OCI-LY1 (cell line): ENCODE data around the gene DCTN3.

ENCODE experiments used
- H2AFZ ChIP-seq: fragments of 200-600 bp; sonication (generic), shearing (Covaris generic); 2 replicates; pipeline ENCODE4 v1.6.0; 2014; ENCODE audit warnings: antibody characterized with exemption, mild to moderate bottlenecking, low read length
- H3F3A ChIP-seq: fragments of 200-600 bp; sonication (generic), shearing (Covaris generic); 2 replicates; pipeline ENCODE4 v1.6.0; 2014; ENCODE audit warnings: mild to moderate bottlenecking, antibody characterized with exemption, low read length, moderate library complexity; ENCODE audit not compliant: insufficient read depth
- H3K27ac ChIP-seq: fragments of 200-600 bp; sonication (generic); 2 replicates; pipeline ENCODE4 v1.5.1; 2014; ENCODE audit warnings: low read length, mixed run types, mild to moderate bottlenecking, low read depth; ENCODE audit not compliant: poor library complexity, severe bottlenecking
- H3K27me3 ChIP-seq: fragments of 200-600 bp; sonication (generic); 2 replicates; pipeline ENCODE4 v1.6.0; 2014; ENCODE audit warnings: antibody characterized with exemption, mild to moderate bottlenecking, low read length, moderate library complexity; ENCODE audit not compliant: insufficient read depth
- H3K36me3 ChIP-seq: fragments of 200-600 bp; sonication (generic); 2 replicates; pipeline ENCODE4 v1.6.1; 2014; ENCODE audit warnings: mild to moderate bottlenecking, antibody characterized with exemption, low read length, moderate library complexity, mixed read lengths; ENCODE audit not compliant: insufficient read depth
- H3K4me1 ChIP-seq: fragments of 200-600 bp; sonication (generic); 2 replicates; pipeline ENCODE4 v1.5.1; 2014; ENCODE audit warnings: mild to moderate bottlenecking, low read length, moderate library complexity; ENCODE audit not compliant: insufficient read depth, severe bottlenecking
- H3K4me2 ChIP-seq: fragments of 200-600 bp; sonication (generic), shearing (Covaris generic); 2 replicates; pipeline ENCODE4 v1.6.1; 2014; ENCODE audit warnings: low read length
- H3K4me3 ChIP-seq: fragments of 200-600 bp; sonication (generic); 2 replicates; pipeline ENCODE4 v1.5.1; 2014; ENCODE audit warnings: low read length, low read depth, mild to moderate bottlenecking, mixed read lengths; ENCODE audit not compliant: poor library complexity, severe bottlenecking
- H3K79me2 ChIP-seq: fragments of 200-600 bp; shearing (Covaris generic); 2 replicates; pipeline ENCODE4 v1.6.1; 2016; ENCODE audit warnings: mixed run types, low read length, mixed read lengths; ENCODE audit not compliant: insufficient read depth
- H3K9ac ChIP-seq: fragments of 200-600 bp; sonication (generic), shearing (Covaris generic); 2 replicates; pipeline ENCODE4 v1.6.1; 2014; ENCODE audit warnings: mild to moderate bottlenecking, low read length, mixed read lengths
- H3K9me2 ChIP-seq: fragments of 200-600 bp; sonication (generic), shearing (Covaris generic); 2 replicates; pipeline ENCODE4 v1.6.1; 2014; ENCODE audit warnings: low read depth, mild to moderate bottlenecking, low read length, mixed read lengths
- H3K9me3 ChIP-seq: fragments of 200-600 bp; shearing (Covaris generic); 2 replicates; pipeline ENCODE4 v1.6.1; 2014; ENCODE audit warnings: low read length, mixed read lengths
- H4K20me1 ChIP-seq: fragments of 200-600 bp; sonication (generic), shearing (Covaris generic); 2 replicates; pipeline ENCODE4 v1.6.0; 2016; ENCODE audit warnings: mild to moderate bottlenecking, low read length; ENCODE audit not compliant: insufficient read depth
- EZH2 ChIP-seq: fragments of 200-600 bp; sonication (generic), shearing (Covaris generic); IDR thresholded peaks from 2 replicates; pipeline ENCODE4 v1.8.0; 2017; ENCODE audit warnings: borderline replicate concordance, mixed run types, mild to moderate bottlenecking, antibody characterized with exemption, low read length, moderate library complexity, mixed read lengths
- TF ChIP-seq, protein P1 (sequence below): fragments of 200-600 bp; sonication (generic), shearing (Covaris generic); IDR thresholded peaks from 2 replicates; pipeline ENCODE4 v1.5.1; 2017; ENCODE audit warnings: mild to moderate bottlenecking, antibody characterized with exemption, low read length, moderate library complexity, mixed read lengths

Gene DCTN3

DNA sequence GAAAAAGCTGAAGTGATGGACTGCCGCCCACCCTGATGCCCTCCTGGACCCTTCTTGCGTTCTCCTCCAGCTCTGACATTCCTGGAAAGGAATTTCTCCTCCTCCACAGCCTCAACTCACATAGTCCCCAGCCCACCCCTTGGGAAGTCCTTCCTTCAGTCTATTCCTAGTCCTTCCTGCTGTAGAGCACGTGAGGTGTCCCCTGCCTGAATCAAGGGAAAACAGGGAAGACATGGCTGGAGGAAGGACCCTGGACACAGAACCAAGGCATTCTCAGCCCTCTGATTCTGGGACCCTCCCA is 4.8 kb upstream of the DCTN3 start:
- Histone ChIP-seq H2AFZ (no peak overlapping the region), H3K9me3 (no peaks in the 10 kb centered on the region), H3K9ac (no peak overlapping the region), H3K4me1 (peaks cover 24% of the 10 kb centered on the region), H3K79me2 (no peaks in the 10 kb centered on the region), H3K4me2 (no peak overlapping the region), H3K36me3 (no peaks in the 10 kb centered on the region), H3K9me2 (no peaks in the 10 kb centered on the region), H3F3A (no peaks in the 10 kb centered on the region), H3K27ac (no peak overlapping the region), H3K4me3 (no peak overlapping the region), H4K20me1 (no peaks in the 10 kb centered on the region), H3K27me3 (peaks cover 9% of the 10 kb centered on the region; the same call in 1 of the 2 replicates)
- no peak for TF ChIP-seq EZH2
- TF ChIP-seq, protein P1, sequence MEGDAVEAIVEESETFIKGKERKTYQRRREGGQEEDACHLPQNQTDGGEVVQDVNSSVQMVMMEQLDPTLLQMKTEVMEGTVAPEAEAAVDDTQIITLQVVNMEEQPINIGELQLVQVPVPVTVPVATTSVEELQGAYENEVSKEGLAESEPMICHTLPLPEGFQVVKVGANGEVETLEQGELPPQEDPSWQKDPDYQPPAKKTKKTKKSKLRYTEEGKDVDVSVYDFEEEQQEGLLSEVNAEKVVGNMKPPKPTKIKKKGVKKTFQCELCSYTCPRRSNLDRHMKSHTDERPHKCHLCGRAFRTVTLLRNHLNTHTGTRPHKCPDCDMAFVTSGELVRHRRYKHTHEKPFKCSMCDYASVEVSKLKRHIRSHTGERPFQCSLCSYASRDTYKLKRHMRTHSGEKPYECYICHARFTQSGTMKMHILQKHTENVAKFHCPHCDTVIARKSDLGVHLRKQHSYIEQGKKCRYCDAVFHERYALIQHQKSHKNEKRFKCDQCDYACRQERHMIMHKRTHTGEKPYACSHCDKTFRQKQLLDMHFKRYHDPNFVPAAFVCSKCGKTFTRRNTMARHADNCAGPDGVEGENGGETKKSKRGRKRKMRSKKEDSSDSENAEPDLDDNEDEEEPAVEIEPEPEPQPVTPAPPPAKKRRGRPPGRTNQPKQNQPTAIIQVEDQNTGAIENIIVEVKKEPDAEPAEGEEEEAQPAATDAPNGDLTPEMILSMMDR: no peak

DNA sequence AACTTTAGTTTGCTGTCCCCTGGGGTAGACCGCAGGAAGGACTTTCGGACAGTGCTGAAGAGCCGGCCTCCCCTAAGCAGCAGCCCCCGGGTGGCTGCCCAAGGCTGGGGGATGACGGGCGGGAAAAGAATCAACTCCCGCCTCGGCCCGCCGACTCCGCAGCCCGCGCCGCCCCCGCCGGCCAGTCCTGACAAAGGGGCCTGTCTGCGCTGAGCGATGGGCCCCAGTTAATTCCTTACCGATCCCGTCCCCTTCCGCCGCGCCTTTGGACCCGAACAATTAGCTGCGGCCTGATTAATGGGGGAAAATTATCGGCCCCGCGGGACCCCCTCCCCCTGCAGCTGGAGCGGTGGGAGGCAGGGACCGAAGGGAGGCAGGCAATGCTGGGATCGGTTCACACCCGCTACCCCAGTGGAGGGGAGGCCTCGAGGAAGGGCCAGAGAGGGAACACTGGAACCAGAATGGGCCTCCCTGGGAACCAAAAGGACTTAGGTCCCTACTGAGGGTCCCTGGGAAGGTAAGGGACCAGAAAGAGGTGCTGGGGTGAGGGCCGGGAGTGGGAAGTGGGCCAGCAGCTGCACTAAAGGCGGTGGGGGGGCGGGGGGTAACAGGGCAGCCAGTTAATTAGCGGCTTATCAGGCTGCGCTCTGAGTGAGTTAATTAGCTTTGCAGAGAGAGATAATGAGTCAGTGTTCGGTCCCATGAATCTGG is 4.3 kb upstream of the DCTN3 start:
- Histone ChIP-seq H3K4me2 (no peak overlapping the region), H3K79me2 (no peaks in the 10 kb centered on the region), H3K4me3 (no peak overlapping the region), H3K36me3 (no peaks in the 10 kb centered on the region), H3K9me3 (no peaks in the 10 kb centered on the region), H3K27me3 (peaks cover 9% of the 10 kb centered on the region; the same call in 1 of the 2 replicates), H3K4me1 (peaks cover 27% of the 10 kb centered on the region), H3K27ac (no peak overlapping the region), H3K9ac (no peak overlapping the region), H3F3A (no peaks in the 10 kb centered on the region), H4K20me1 (no peaks in the 10 kb centered on the region), H2AFZ (no peak overlapping the region), H3K9me2 (no peaks in the 10 kb centered on the region)
- TF ChIP-seq, protein P1: no peak
- TF ChIP-seq EZH2: no peak

DNA sequence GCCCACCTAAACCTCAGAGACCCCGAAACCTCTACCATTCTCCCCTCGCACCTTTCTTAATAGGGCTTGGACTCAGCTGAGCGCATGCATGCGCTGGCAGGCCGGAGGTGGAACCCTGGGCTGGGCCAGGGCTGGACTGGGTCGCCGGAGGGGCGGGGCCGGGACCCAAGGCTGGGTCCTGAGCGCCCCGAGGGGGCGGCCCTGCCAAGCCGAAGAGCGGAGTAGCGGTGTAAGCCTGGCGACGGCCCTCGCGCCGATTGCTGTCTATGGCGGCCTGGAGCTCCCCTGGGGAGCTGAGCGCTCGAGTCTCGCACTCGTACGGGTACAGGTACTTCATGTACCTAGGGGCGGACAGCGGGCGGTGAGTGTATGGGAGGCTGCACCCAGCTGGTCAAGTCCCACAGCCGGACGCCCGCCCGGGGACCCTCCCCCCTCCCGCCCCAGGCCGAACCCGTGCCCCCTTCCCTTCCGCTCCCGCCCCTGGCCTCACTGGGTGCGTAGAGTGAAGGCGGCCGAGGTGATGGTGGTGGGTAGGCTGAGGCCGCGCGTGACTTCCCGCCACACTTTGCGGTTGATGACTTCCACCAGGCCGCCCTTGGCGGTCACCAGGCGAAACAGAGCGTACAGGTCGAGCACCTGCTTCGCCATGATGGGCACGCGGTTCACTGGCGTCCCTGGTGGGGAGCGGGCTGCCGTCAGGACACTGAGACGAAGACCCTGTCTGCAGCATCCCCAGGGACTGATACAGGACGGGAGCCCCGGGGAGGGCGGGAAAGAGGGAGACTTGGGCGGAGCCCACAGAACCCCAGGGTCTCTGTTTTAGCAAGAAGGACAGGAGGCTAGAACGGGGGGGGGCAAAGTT is 3.3 kb upstream of the DCTN3 start:
- no peak for TF ChIP-seq EZH2
- TF ChIP-seq, protein P1: no peak
- Histone ChIP-seq H3F3A (no peaks in the 10 kb centered on the region), H3K27me3 (0 out of 2 replicates have a peak, but pooled peaks cover 5% of the 10 kb centered on the region), H3K36me3 (no peaks in the 10 kb centered on the region), H3K9ac (no peak overlapping the region), H3K79me2 (no peaks in the 10 kb centered on the region), H3K4me1 (peaks cover 28% of the 10 kb centered on the region), H3K9me2 (no peaks in the 10 kb centered on the region), H3K9me3 (no peaks in the 10 kb centered on the region), H3K27ac (no peak overlapping the region), H4K20me1 (no peaks in the 10 kb centered on the region), H3K4me3 (peak overlapping the region; percentile 13), H2AFZ (no peak overlapping the region), H3K4me2 (peak overlapping the region; percentile 37; the same call in 1 of the 2 replicates)
